SIG-M5 treated with dmso at 0.1 percent for 504 hours (cell line): ENCODE results near the gene LRMDA.

Source experiments
- DNase-seq: peaks from one replicate; lab custom pipeline; 2025; ENCODE audit not compliant: unreplicated experiment; lab: John Stamatoyannopoulos, UW

Gene LRMDA

DNA sequence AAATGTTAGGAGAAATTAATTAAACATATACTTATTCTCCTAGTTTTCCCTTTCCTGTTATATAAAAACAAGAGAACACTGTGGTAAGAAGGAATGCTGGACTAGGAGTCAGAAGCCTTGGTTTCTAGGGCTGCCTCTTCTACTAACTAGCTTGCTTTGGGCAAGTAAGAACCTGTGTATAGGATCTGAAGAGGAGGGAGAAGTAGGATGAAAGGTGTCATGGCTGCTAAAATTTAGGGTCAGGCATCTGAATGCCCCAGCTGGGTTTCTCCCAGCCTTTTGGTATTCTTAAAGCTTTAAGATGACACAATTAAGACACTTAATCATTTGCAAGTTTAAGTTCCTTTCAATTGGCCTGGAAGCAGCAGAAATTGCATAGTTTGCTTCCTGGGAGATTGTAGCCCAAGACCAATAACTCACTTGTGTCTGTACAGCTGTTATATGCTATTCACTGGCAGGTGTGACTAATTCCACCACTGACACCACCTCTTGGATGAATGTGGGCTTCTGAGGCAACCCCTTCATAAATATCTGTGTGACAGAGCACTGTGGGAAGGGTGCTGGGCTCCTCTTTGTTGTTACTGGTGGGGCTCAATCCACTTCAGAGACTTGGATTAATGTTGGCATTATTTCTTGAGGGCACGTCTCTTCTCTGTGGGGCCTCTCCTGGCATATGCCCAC, 137.2 kb downstream of the LRMDA start:
- no peak for DNase-seq

DNA sequence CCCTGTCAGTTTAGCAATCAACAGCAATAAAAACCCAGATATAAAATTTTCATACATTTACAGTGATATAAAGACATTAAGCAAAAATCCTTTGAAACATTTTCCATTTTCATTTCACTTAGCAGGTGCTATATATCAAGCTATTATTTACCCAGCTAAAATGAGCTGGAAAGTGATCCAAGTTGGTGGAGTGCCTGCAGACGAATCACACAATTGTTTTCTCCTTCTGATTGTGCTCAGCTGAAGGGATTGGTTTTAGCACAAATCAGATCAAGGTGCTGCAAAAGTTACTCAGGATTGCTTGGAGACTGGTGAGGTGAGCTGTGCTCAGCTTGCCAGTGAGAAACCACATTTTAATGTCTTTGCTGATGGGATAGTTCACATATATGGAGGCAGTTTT, 138.1 kb downstream of the LRMDA start:
- DNase-seq: no peak

DNA sequence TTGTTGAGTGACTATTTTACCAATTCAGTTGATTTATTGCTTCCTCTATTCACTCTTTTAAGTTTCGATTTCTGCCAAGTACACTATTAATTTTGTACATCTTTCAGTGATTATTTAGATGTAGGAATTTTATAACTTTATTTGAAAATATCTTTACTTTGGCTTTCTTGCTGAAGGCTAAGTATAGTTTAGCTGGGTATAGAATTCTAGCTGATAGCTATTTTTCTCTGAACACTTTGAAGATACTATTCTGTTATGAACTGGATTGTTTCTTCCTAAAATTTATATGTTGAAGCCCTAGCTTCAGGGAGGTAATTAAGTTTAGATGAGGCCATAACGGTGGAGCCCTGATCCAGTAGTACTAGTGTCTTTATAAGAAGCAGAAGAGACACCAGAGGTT, 141.1 kb downstream of the LRMDA start:
- DNase-seq: no peak

DNA sequence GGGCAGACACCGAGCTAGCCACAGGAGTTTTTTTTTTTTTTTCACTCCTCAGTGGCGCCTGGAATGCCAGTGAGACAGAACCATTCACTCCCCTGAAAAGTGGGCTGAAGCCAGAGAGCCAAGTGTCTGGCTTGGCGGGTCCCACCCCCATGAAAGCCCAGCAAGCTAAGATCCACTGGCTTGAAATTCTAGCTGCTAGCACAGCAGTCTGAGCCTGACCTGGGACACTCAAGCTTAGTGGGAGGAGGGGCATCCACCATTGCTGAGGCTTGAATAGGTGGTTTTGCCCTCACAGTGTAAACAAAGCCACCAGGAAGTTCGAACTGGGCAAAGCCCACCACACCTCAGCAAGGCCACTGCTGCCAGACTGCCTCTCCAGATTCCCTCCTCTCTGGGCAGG, 144.5 kb downstream of the LRMDA start:
- no peak for DNase-seq

DNA sequence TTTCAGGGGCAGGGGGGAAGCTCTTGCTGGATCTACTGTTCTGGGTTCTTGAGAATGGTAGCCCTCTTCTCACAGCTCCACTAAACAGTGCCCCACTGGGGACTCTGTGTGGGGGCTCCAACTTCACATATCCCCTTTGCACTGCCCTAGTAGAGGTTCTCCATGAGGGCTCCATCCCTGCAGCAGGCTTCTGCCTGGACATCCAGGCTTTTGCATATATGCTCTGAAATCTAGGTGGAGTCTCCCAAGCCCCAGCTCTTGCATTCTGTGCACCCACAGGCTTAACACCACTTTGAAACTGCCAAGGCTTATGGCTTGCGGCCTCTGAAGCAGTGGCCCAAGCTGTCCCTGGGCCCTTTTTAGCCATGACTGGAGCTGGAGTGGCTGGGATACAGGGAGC, 150.7 kb downstream of the LRMDA start:
- DNase-seq: no peak

DNA sequence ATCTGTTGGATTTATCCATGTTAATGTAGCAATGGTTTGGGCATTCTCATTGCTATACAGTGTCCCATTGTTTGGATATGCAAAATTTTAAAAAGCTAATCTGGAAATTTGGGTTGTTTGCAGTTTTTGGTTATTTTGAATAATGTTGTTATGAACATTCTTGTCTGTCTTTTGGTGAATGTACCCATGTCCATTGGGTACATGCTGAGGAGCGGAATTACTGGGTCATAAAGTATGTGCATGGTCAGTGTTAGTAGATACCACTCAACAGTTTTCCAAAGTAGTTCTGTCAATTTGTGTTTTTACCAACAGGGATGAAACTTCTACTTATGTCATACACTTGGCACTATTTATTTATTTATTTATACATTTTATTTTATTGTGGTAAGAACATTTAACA, 153.9 kb downstream of the LRMDA start:
- DNase-seq: no peak

DNA sequence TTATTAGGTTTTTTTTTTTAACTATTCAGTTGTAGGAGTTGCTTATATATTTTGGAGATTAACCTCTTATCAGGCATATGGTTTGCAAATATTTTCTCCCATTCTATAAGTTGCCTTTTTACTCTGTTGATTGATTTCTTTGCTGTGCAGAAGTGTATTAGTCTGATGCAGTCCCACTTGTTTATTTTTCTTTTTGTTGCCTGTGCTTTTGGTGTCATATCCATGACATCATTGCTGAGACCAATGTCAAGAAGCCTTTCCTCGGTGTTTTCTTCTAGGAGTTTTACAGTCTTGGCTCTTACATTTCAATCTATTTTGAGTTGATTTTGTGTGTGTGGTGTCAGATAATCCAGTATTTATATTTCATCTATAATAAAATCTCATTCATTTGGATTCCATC, 155.4 kb downstream of the LRMDA start:
- DNase-seq: no peak

DNA sequence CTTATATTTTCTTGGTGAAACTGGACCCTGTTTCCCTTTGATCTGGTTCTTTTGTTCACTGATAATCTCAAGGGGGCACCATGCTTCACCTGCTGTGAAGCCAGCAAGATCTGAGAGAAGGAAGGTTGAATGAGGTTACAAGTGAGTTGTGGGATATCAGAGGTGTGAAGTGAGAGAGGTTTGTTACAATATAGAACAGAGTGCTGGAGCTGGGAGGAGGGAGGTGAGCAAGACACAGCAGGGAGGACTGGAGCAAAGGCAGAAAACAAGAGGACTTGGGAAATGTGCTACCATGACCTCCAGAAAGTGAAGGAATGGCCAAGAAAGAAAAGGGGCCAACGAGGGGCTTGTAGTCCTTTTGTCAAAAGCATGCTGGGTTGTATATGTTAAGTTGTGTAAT, 156.6 kb downstream of the LRMDA start:
- no peak for DNase-seq

DNA sequence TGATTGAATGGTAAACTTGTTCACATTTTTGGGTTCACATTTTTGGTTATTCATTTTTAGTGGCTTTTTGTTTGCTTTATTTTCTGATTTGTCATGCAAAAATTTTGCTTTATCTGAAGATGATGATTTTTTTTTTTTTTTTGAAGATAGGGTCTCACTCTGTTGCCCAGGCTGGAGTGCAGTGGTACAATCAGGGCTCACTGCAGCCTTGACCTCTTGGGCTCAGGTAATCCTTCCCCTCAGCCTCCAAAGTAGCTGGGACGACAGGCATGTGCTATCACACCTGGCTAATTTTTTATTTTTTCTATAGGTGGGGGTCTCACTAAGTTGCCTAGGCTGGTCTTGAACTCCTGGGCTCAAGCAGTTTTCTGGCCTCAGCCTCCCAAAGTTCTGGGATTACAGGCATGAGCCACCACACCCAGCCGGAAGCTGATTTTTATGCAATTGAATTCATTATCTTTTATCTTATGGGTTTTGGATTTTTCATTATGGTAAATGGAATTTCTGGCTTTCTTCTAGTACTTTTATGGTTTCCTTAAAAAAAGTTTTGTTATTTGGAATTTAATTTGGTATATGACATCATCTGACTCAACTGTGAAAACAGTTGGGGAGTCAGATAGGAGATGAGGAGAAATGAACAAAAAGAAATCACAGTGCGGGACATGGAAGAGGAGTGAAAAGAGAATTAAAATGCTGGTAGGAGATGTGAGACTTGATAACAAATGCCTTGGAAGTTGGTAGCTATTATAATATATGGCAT, 158.7 kb downstream of the LRMDA start:
- no peak for DNase-seq

DNA sequence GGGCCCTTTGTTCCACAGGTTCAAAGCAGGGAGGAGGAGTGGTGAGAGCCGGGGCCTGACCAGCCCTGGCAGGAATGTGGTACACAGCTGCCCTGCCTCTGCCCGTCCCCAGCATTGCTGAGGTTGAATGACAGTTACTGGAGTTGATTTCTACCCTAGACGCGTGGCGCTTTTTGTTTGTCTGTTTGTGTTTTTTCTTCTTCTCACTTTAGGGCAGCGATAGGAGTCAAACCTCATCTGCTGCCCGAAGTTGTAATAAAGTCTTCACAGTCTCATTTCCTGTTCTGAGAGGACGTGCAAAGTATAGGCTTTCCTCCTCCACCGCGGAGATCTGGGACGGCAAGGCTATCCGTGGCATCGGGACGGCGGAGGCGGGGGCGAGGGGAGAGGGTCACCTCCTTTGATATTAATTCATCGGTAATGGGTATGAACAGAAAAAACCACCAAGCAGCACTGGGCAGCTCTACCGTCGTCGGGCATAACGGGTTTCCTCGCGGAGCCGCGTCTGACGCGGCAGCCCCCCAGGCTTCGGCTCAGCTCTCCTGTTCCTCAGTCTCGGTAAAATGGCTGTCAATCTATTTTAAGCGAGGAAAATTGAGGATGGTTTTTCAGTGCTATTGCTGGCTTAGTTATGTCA, 160.8 kb downstream of the LRMDA start:
- no peak for DNase-seq

DNA sequence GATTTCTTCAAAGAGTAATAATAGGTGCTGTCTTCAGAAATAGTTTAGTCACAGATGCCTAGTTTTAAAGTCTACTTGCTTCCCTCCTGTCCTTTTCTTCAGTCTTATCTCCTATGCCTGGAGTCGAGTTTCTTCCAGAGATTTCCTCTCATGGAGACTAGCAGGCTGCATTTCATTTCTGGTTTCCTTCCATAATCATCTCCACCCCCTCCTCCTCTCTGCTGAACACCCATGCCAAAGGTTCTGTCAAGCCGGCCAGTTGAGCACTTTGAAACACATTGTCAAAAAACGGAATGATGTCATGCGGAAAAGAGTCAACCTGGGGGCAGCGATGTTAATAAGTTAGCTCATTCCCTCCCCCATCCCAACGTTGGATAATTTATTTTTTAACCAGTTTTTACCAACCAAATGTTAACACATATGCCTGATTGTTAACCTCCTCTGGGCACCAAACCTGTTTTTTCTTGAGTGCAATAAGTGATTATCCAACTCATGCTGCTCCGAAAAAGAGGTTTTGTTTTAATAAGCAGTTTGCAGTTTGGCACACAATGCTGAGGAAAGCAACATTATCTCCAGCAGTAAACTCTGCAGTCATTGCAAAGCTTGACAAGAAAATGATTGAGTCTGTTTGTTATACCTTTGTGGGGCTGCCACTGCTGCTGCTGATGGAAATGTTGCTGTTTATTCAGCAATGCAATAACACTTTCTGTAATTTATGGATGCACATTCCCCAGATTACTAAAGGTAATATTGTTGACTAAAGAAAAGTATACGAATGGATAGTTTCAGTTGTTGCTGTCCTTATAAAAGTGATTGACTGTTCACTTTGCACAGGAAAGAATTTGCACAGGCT, 161.6 kb downstream of the LRMDA start:
- no peak for DNase-seq

DNA sequence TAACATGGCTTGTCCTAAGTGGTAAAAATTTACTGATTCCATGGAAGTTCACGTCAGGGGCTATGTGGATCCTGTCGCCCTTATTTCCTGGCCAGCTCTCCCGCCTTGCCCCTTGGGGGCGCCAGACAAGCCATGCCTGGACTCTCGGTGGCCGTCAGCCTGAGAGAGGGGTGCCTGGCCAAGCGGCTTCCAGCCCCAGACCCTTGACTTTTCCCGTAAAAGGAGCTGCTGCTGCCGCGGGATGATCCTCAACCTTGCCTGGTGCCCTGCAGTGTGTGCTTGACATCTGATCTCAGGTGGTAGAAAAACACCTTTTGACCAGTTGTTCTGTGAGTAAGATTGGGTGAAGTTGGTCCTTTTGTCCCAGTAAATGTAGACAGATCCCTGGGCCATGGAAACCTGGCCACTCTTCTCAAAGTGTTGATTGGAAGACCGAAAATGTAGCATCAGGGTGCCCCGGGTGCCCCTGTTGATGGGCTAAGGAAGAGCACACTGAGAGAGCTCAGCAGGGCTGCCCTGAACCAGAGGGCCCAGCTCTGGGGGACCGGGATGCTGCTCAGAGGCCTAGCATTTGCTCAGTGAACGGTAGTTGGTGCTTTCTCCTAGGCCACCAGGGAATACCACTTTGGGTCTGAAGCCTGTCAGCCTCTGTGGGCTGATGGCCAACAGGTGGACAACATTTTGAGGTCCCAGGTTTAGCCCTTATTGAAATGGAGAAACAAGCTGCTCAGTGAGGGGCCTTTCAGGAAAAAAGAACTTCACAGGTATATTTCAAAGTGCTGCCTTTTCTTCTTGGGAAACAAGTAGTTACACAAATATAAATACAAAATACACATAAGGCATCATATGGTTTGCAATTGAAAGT, 162.5 kb downstream of the LRMDA start:
- DNase-seq: no peak

DNA sequence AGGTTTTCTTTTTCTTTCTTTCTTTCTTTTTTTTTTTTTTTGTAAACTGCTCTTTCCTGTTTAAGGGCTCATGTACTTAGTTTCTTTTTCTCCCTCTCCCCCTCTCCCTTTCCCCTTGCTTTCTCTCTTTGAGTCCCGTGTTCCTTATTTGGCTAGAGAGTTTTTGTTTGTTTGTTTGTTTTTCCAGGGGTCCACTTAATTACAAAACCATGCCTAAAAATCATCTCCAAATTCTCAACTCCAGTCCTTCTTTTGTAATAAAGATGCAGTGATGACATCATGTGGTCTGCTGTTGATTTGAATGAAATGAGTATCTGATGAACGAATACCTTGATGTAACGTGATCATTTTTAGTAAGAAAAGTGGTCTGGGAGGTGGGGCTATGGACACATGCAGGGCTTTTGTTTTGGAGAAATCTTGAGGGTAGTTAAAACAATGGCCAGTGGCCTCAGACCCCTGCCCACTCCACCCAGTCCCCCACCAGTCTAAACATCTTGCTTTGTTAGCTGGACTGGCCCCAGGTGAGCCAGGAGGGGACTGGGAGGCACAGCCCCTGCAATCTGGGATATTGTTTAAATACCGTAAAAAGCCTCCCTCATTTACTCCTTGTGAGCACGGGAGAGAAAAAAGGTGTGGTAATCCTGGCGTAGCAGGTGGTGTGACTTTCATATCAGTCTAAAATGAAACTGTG, 165.7 kb downstream of the LRMDA start:
- DNase-seq: no peak

DNA sequence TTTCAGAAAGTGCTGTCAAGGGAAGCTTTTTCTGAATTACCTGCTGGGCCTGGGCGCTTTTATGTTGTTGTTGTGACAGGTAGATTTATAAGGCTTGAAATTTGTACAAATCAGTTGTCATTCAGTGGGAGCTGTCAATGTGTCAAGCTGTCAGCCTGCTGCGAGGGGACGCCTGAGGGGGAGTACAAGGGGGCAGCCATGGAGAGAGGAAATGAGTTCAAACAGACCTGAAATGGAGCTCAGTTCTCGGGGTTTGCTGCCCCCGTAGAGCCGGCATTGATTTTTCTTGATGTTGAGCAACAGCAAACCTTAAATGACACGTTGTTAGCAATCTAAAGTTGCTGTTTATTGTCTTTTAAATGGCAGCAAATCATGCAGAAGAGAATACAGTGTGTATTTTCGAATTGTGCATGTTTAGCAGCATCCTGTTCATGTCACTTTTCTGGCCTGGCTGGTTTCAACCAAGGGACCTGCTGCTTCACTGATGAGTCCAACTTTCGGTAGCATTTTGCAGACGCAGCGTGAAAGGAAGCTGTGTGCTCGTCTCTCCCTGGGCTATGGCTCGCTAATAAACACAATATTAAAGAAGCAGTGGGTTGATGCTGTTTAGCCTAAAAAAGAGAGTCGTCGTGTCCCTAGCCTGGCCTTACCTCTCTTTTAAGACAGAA, 166.5 kb downstream of the LRMDA start:
- no peak for DNase-seq

DNA sequence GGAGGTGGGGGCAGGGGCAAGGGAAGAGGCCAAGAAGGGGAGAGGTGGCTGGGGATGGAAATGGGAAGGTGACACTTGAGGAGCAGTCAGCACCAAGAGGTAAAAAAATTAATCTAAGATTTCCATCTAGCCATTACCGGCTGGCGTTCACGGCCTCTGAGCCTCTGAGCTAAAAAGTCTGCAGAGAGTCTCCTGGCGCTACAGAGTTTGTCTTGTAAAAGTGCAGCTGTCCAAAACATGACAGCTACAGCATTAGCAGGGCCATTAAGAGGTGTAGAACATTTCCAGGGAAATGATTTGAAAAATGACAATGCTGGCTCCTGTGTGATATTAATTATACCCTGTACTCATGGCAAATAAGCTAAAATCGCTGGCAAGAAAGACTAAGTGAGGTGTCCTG, 167.6 kb downstream of the LRMDA start:
- DNase-seq: no peak

DNA sequence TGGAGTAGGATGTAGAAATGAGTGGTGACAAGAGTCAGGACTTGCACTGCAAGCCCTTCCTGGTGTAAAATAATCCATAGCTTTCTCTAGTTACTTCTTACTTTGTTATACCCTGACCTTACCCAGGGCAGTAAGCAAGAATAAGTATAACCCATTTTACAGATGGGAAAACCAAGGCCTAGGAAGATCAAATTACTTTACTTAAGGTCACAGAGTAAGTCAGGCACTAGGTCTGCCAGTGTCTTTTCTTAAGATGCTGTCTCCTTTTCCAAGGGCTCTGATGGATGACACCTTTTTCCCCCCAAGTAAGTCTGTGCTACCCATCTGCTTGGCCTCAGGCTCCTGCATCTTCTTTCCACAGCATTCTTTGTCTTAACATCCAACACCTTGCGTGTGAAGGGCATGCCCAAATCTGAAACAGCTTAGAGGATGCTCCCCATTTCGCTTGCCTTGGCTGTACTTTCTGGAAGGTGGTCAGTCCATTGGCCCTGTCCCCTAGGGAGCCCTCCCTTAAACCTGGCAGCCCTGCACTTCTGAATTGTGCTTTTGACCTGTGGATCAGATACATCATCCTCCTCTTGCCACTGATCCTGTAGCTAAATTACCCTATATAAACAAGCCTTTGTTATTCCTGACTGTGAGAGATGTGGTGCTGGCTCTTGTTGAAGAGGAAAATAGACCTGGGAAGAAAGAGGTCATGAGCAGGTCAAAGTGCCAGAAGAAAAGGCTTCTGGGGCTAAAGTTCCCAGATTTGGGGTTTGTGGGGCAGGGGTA, 168.6 kb downstream of the LRMDA start:
- no peak for DNase-seq

DNA sequence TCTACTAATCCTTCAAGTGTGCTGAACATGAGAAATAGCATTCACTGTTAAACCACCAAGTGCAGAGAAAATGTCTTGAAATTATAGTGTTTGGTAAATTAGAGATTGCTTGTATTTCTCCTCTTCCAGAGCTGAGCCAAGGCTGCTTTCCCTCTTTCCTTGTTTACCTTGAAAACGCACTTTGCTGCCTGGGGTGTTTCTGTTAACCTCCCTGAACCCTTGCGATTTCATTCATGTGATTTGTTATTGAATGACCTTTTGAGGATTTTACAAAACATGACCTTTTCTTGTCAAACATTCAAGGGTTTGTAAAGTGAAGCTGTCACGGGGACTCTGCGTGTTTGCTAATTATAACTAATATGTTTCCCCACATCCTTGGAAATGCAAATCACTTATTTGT, 169.4 kb downstream of the LRMDA start:
- DNase-seq: no peak

DNA sequence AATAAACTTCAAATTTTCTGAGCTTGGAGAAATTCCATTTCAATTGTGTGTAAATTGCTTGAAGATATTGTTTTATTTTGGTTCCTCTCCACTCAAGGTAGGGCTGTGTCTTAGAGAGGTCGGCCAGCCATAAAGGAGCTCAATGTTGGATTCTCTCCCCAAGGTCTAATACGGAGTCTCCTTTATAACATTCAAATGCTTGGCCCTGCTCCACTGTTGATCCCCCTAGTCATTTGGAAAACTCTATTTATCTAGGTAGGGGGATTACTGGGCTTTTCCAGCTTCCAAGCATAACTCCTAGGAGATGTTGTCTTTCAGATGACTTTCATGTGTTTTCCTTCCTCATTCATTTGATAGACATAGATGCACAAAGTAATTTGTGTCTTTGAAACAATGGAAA, 170.9 kb downstream of the LRMDA start:
- no peak for DNase-seq

DNA sequence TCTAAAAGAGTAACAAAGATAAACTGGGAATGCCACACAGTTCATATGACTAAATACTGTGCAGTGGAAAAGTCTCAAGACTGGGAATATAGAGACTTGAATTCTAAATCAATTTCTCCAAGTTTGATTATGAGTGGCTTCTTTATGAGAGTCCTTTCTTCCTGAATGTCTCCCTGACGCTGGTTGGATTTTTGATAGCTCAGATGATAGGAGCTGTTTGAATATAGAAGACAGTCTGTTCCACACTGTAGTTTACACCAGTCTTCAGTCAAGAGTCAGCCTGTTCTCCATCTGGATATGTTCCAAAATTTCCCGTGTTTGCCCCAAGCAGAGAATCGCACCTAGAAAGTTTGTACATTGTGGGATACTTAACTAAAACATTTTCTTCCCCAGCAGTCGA, 173.7 kb downstream of the LRMDA start:
- DNase-seq: no peak
